Hepatocyte (in vitro differentiated cells): ENCODE measurements around the gene GDPD5. TPM values are rescaled to one million over a fixed set of nuclear protein-coding genes. Genes with fewer than 3 reads are reported as not detected.

Experiments used
- DNase-seq: peaks from one replicate; pipeline ENCODE4 v3.0.0-alpha.2; 2016; ENCODE audit warnings: low spot score
- H2AFZ ChIP-seq: fragments of 200-600 bp; sonication (generic); 2 replicates; pipeline ENCODE4 v1.6.0; 2016; ENCODE audit warnings: antibody characterized with exemption, mild to moderate bottlenecking
- H3K27ac ChIP-seq: fragments of 200-600 bp; sonication (generic); 2 replicates; pipeline ENCODE4 v1.5.1; 2016; ENCODE audit warnings: mild to moderate bottlenecking
- H3K27me3 ChIP-seq: fragments of 200-600 bp; sonication (generic); 2 replicates; pipeline ENCODE4 v1.6.1; 2016
- H3K36me3 ChIP-seq: fragments of 200-600 bp; sonication (generic); replicated peaks from 2 replicates; pipeline ENCODE4 v1.5.1; 2016; ENCODE audit warnings: low read depth; ENCODE audit not compliant: insufficient read depth
- H3K4me1 ChIP-seq: fragments of 200-600 bp; sonication (generic); 2 replicates; pipeline ENCODE4 v1.5.1; 2016; ENCODE audit warnings: mild to moderate bottlenecking, moderate library complexity; ENCODE audit not compliant: insufficient read depth
- H3K4me2 ChIP-seq: fragments of 200-600 bp; sonication (generic); 2 replicates; pipeline ENCODE4 v1.6.0; 2016
- H3K4me3 ChIP-seq: fragments of 200-600 bp; sonication (generic); 2 replicates; pipeline ENCODE4 v1.5.1; 2016; ENCODE audit warnings: mild to moderate bottlenecking
- H3K79me2 ChIP-seq: fragments of 200-600 bp; sonication (generic); 2 replicates; pipeline ENCODE4 v1.6.0; 2017; ENCODE audit warnings: mild to moderate bottlenecking
- H3K9me2 ChIP-seq: fragments of 200-600 bp; sonication (generic); replicated peaks from 2 replicates; pipeline ENCODE4 v1.6.0; 2017; ENCODE audit warnings: mild to moderate bottlenecking; ENCODE audit not compliant: insufficient read depth
- H3K9me3 ChIP-seq: fragments of 200-600 bp; sonication (generic); 2 replicates; pipeline ENCODE4 v1.5.1; 2016; ENCODE audit warnings: low read depth, mild to moderate bottlenecking
- H4K20me1 ChIP-seq: fragments of 200-600 bp; sonication (generic); 2 replicates; pipeline ENCODE4 v1.6.0; 2016; ENCODE audit warnings: mild to moderate bottlenecking; ENCODE audit not compliant: insufficient read depth, poor library complexity, severe bottlenecking
- CTCF ChIP-seq: fragments of 200-600 bp; sonication (generic); IDR thresholded peaks from 2 replicates; pipeline ENCODE4 v1.5.1; 2016; ENCODE audit warnings: antibody characterized with exemption, mild to moderate bottlenecking; ENCODE audit not compliant: poor library complexity
- EZH2 ChIP-seq: fragments of 200-600 bp; sonication (generic); IDR thresholded peaks from 2 replicates; pipeline ENCODE4 v1.6.1; 2016; ENCODE audit warnings: antibody characterized with exemption, mild to moderate bottlenecking, borderline replicate concordance
- EZH2phosphoT487 ChIP-seq: fragments of 200-600 bp; sonication (generic); IDR thresholded peaks from one replicate; pipeline ENCODE4 v1.6.1; 2018; ENCODE audit warnings: antibody characterized with exemption, mild to moderate bottlenecking, low read depth, moderate library complexity; ENCODE audit not compliant: unreplicated experiment, severe bottlenecking
- WGBS: methylation state at CpG from one replicate; pipeline ENCODE4 v1.1.6; 2016; ENCODE audit warnings: low lambda C conversion rate; ENCODE audit errors: missing lambda C conversion rate; 5-methylcytosine and 5-hydroxymethylcytosine counted together
- polyA plus RNA-seq: library from polyadenylated mRNA; unstranded; fragments of >200 nt; fragmentation: Nextera tagmentation; extraction: Ambion mirVana; gene quantifications from 2 replicates; pipeline ENCODE4 v1.2.1, GENCODE V29; 2016
- total RNA-seq: library from RNA; depleted of rRNA; stranded (reverse); fragments of >200 nt; gene quantifications from 2 replicates; pipeline ENCODE4 v1.2.3, GENCODE V29; 2014

GDPD5 gene
- total and polyA plus RNA-seq, 2 experiments from 2014 or later, result 5.2 to 8.9 TPM

DNA sequence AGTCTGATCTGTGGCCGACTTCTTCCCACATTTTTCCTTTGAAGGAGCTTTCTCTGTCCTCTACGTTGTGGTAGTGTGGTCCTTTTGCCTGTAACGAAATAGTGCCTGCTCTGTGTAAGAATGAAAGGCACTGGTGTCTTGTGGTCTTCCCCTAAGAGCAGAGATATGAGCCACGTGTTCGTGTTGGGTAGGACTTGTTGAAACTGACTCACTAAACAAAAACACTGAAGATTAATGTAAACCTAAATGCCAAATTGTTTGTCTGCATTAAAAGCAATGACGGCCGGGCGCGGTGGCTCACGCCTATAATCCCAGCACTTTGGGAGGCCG, 136.5 kb downstream of the GDPD5 start:
- no peak for TF ChIP-seq EZH2
- no peak for TF ChIP-seq EZH2phosphoT487
- no peak for TF ChIP-seq CTCF
- no peaks in the 10 kb centered on the region for H3K36me3 ChIP-seq
- no peak overlapping the region for H2AFZ ChIP-seq
- no peaks in the 10 kb centered on the region for H3K9me3 ChIP-seq
- peaks cover 14% of the 10 kb centered on the region for H3K4me1 ChIP-seq
- no peaks in the 10 kb centered on the region for H3K27me3 ChIP-seq
- WGBS, result 75% methylated on average over 11 of the region's 11 CpGs
- no peaks in the 10 kb centered on the region for H3K79me2 ChIP-seq
- DNase-seq, result no peak
- H3K4me2 ChIP-seq, result no peak overlapping the region
- H4K20me1 ChIP-seq, result no peaks in the 10 kb centered on the region
- H3K27ac ChIP-seq, result no peak overlapping the region
- H3K9me2 ChIP-seq, result no peaks in the 10 kb centered on the region
- no peak overlapping the region for H3K4me3 ChIP-seq

DNA sequence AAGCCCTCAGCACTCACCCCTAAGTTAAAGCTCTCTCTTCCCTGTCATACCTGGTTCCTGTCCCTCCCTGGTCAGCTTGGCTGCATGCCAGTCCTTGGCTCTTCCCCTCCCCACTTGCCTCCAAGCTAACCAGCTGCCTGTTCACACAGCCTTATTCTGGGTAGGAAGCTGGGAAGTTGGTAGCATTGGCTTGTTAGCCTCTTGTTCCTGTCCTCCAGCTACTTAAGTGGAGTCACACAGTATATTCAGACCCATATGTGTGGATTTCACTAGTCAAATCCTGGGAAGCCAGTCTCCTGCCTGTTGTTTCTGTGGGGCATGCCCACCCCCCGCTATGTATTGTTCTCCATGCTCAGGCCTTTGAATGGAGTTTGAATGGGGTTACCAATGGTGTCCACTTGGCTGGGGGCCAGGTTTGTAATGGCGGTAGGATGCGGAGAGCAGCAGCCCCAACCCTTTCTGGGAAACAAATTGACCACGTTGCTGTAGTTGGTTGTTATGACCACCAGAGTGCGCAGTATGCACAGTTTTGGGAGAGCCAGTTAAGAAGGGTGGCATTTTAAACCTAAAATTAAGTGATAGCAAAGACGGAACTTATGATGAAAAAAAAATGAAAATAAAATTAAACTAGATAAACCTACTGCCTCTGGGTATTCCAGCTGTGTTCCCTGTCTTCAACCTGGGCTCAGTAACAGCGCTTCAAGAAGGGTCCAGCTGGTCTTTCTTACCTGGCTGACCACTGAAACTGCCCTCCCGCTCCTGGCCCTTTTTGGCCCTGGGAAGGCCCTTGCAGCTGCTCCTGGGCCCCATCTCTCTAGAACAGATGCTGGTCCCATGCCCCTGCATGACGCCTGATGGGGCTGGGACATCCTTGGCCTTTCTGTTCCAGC, 137.1 kb downstream of the GDPD5 start:
- Histone ChIP-seq H3K4me2 (no peak overlapping the region), H3K27me3 (no peaks in the 10 kb centered on the region), H3K27ac (no peak overlapping the region), H3K4me3 (no peak overlapping the region), H4K20me1 (no peaks in the 10 kb centered on the region), H3K9me2 (no peaks in the 10 kb centered on the region), H3K9me3 (no peaks in the 10 kb centered on the region), H3K4me1 (peaks cover 14% of the 10 kb centered on the region), H2AFZ (peak overlapping the region; percentile 32), H3K36me3 (no peaks in the 10 kb centered on the region), H3K79me2 (no peaks in the 10 kb centered on the region)
- WGBS, result 30% methylated on average over 9 of the region's 9 CpGs
- TF ChIP-seq CTCF (peak; percentile 93), EZH2 (no peak), EZH2phosphoT487 (no peak)
- peak; percentile 81 for DNase-seq

GRCh38 chr11:75387736-75388294, 137.9 kb downstream of the GDPD5 start:
- no peak for DNase-seq
- no peaks in the 10 kb centered on the region for H3K36me3 ChIP-seq
- no peak overlapping the region for H2AFZ ChIP-seq
- H3K27me3 ChIP-seq, result no peaks in the 10 kb centered on the region
- TF ChIP-seq EZH2phosphoT487 (no peak), EZH2 (no peak), CTCF (no peak)
- no peak overlapping the region for H3K4me2 ChIP-seq
- H3K4me3 ChIP-seq, result no peak overlapping the region
- H4K20me1 ChIP-seq, result no peaks in the 10 kb centered on the region
- no peaks in the 10 kb centered on the region for H3K79me2 ChIP-seq
- peaks cover 14% of the 10 kb centered on the region for H3K4me1 ChIP-seq
- no peaks in the 10 kb centered on the region for H3K9me3 ChIP-seq
- no peaks in the 10 kb centered on the region for H3K9me2 ChIP-seq
- peak overlapping the region; percentile 50 for H3K27ac ChIP-seq
- WGBS, result 58% methylated on average over 3 of the region's 3 CpGs
